ENCODE data around the gene DLG2. TPM values are rescaled to one million over a fixed set of nuclear protein-coding genes. Genes with fewer than 3 reads are reported as not detected.

DLG2 gene
- total RNA-seq, 1 donor from 2014 or later: 0.26 TPM

GRCh38 chr11:84655712-84656111 is 971.4 kb downstream of the DLG2 start:
- no peak for TF ChIP-seq CTCF (IDR thresholded peaks at IDR 0.05; ENCODE audit: insufficient read depth, low read length, severe bottlenecking)
- Histone ChIP-seq H3K36me3 (ENCODE audit: control insufficient read depth, insufficient read depth, low read length) (no peaks in the 10 kb centered on the region), H3K27me3 (ENCODE audit: control insufficient read depth, insufficient read depth, low read length) (no peaks in the 10 kb centered on the region), H3K4me3 (ENCODE audit: low read depth, low read length) (no peak overlapping the region)
- FAIRE-seq: no peak
- DNase-seq (ENCODE audit: low read depth): no peak

- no peak for FAIRE-seq
- no peak for DNase-seq (ENCODE audit: low read depth)
- no peak for TF ChIP-seq CTCF (IDR thresholded peaks at IDR 0.05; ENCODE audit: insufficient read depth, low read length, severe bottlenecking)
- Histone ChIP-seq H3K27me3 (ENCODE audit: control insufficient read depth, insufficient read depth, low read length) (no peaks in the 10 kb centered on the region), H3K36me3 (ENCODE audit: control insufficient read depth, insufficient read depth, low read length) (no peaks in the 10 kb centered on the region), H3K4me3 (ENCODE audit: low read depth, low read length) (no peak overlapping the region)
These were observed 978.7 kb downstream of the DLG2 start for GRCh38 chr11:84648471-84648870.

GRCh38 chr11:84645988-84646694 is 981.0 kb downstream of the DLG2 start:
- H3K27me3 ChIP-seq (ENCODE audit: control insufficient read depth, insufficient read depth, low read length): no peaks in the 10 kb centered on the region
- TF ChIP-seq CTCF (IDR thresholded peaks at IDR 0.05; ENCODE audit: insufficient read depth, low read length, severe bottlenecking): no peak
- FAIRE-seq (no peak), DNase-seq (ENCODE audit: low read depth) (no peak)
- no peaks in the 10 kb centered on the region for H3K36me3 ChIP-seq (ENCODE audit: control insufficient read depth, insufficient read depth, low read length)
- H3K4me3 ChIP-seq (ENCODE audit: low read depth, low read length): no peak overlapping the region

- DNase-seq (ENCODE audit: low read depth) (no peak), FAIRE-seq (no peak)
- H3K36me3 ChIP-seq (ENCODE audit: control insufficient read depth, insufficient read depth, low read length): no peaks in the 10 kb centered on the region
- no peaks in the 10 kb centered on the region for H3K27me3 ChIP-seq (ENCODE audit: control insufficient read depth, insufficient read depth, low read length)
- no peak for TF ChIP-seq CTCF (IDR thresholded peaks at IDR 0.05; ENCODE audit: insufficient read depth, low read length, severe bottlenecking)
- no peak overlapping the region for H3K4me3 ChIP-seq (ENCODE audit: low read depth, low read length)
These were observed 984.6 kb downstream of the DLG2 start for GRCh38 chr11:84642500-84642899.

- Histone ChIP-seq H3K36me3 (ENCODE audit: control insufficient read depth, insufficient read depth, low read length) (no peaks in the 10 kb centered on the region), H3K27me3 (ENCODE audit: control insufficient read depth, insufficient read depth, low read length) (no peaks in the 10 kb centered on the region), H3K4me3 (ENCODE audit: low read depth, low read length) (no peak overlapping the region)
- DNase-seq (ENCODE audit: low read depth): no peak
- FAIRE-seq: no peak
- no peak for TF ChIP-seq CTCF (IDR thresholded peaks at IDR 0.05; ENCODE audit: insufficient read depth, low read length, severe bottlenecking)
These were observed 992.8 kb downstream of the DLG2 start for GRCh38 chr11:84634309-84634708.

Data from bronchial epithelial cell (primary cell).